Endodermal cell (in vitro differentiated cells): ENCODE data around the gene LAP3. TPM values are rescaled to one million over a fixed set of nuclear protein-coding genes. Genes with fewer than 3 reads are reported as not detected.

Experiments
- DNase-seq: peaks from one replicate; pipeline ENCODE4 v3.0.0-alpha.2; 2017
- H3K27ac ChIP-seq: 2 replicates; pipeline ENCODE4 v1.5.1; 2013; ENCODE audit warnings: mild to moderate bottlenecking, low read depth, low read length, moderate library complexity
- H3K27me3 ChIP-seq: 2 replicates; pipeline ENCODE4 v1.6.1; 2013; ENCODE audit warnings: mild to moderate bottlenecking, low read length, moderate library complexity; ENCODE audit not compliant: insufficient read depth, control insufficient read depth, poor library complexity, severe bottlenecking
- H3K36me3 ChIP-seq: 2 replicates; pipeline ENCODE4 v1.7.0; 2013; ENCODE audit warnings: mild to moderate bottlenecking, low read length, moderate library complexity; ENCODE audit not compliant: control insufficient read depth, insufficient read depth
- H3K4me1 ChIP-seq: one replicate; pipeline ENCODE4 v1.7.0; 2013; ENCODE audit warnings: low read length; ENCODE audit not compliant: control insufficient read depth, insufficient read depth
- H3K4me3 ChIP-seq: 2 replicates; pipeline ENCODE4 v1.5.1; 2013; ENCODE audit warnings: mild to moderate bottlenecking, low read length, moderate library complexity
- H3K9ac ChIP-seq: 2 replicates; pipeline ENCODE4 v1.6.1; 2013; ENCODE audit warnings: mild to moderate bottlenecking, low read length, moderate library complexity; ENCODE audit not compliant: poor library complexity, severe bottlenecking; ENCODE audit errors: extremely low read depth
- H3K9me3 ChIP-seq: 2 replicates; pipeline ENCODE4 v1.6.1; 2013; ENCODE audit warnings: mild to moderate bottlenecking, low read length, moderate library complexity; ENCODE audit not compliant: control insufficient read depth
- H3K27ac Mint-ChIP-seq: 2 replicates; pipeline ENCODE4 v1.8.0; 2020; ENCODE audit warnings: mixed read lengths
- H3K27me3 Mint-ChIP-seq: 2 replicates; pipeline ENCODE4 v1.8.0; 2021; ENCODE audit warnings: mild to moderate bottlenecking, mixed read lengths; ENCODE audit not compliant: insufficient read depth
- H3K36me3 Mint-ChIP-seq: 2 replicates; pipeline ENCODE4 v1.8.0; 2020; ENCODE audit warnings: low read depth, mixed read lengths
- H3K4me1 Mint-ChIP-seq: 2 replicates; pipeline ENCODE4 v1.8.0; 2020; ENCODE audit warnings: mixed read lengths
- H3K4me3 Mint-ChIP-seq: 2 replicates; pipeline ENCODE4 v1.8.0; 2020; ENCODE audit warnings: mild to moderate bottlenecking, moderate library complexity, mixed read lengths
- H3K9me3 Mint-ChIP-seq: 2 replicates; pipeline ENCODE4 v1.8.0; 2020; ENCODE audit warnings: mild to moderate bottlenecking, mixed read lengths
- CTCF ChIP-seq: fragments of 200-600 bp; sonication (generic); conservative IDR thresholded peaks from 2 replicates; pipeline ENCODE4 v1.5.0; 2021; ENCODE audit warnings: antibody characterized with exemption, mild to moderate bottlenecking
- WGBS, 2 experiments: methylation state at CpG; one replicate each; pipeline versions ENCODE4 v1.1.5 to v1.1.7; 2013; ENCODE audit warnings: missing lambda C conversion rate in 2 of 2, mixed read lengths in 1 of 2; ENCODE audit not compliant: insufficient coverage in 1 of 2, insufficient read length in 1 of 2; 5-methylcytosine and 5-hydroxymethylcytosine counted together
- total RNA-seq, 2 donors: library from RNA; stranded (reverse); fragmentation: NEBNext Ultra II Directional in 1 of 2; extraction: Animal tissue kit (Norgen Biotek cat#: 25700) in 1 of 2; gene quantifications; 2 replicates in 1 of 2; 3 replicates in 1 of 2; pipeline ENCODE4 v1.2.1, GENCODE V29; 2021

LAP3 gene
- total RNA-seq, 2 donors from 2014 or later = 34.3 to 39.9 TPM

- Histone ChIP-seq H3K27me3 (no peaks in the 10 kb centered on the region), H3K4me3 (no peak overlapping the region), H3K36me3 (no peaks in the 10 kb centered on the region), H3K9me3 (no peaks in the 10 kb centered on the region), H3K9ac (no peak overlapping the region), H3K27ac (no peak overlapping the region), H3K4me1 (no peaks in the 10 kb centered on the region)
- Mint-ChIP-seq H3K27me3 (peaks cover 16% of the 10 kb centered on the region), H3K9me3 (no peaks in the 10 kb centered on the region), H3K27ac (no peak overlapping the region), H3K4me1 (no peaks in the 10 kb centered on the region), H3K36me3 (no peaks in the 10 kb centered on the region), H3K4me3 (no peak overlapping the region)
- WGBS, 2 experiments = 60 to 81% methylated on average over 3 to 8 of the region's 8 CpGs
- DNase-seq = no peak
- no peak for TF ChIP-seq CTCF
Observed at GRCh38 chr4:17531538-17532285, 45.3 kb upstream of the LAP3 start.

GRCh38 chr4:17534705-17535104 lies 42.3 kb upstream of the LAP3 start:
- Mint-ChIP-seq H3K36me3 (no peaks in the 10 kb centered on the region), H3K27ac (no peak overlapping the region), H3K9me3 (no peaks in the 10 kb centered on the region), H3K4me3 (no peak overlapping the region), H3K4me1 (no peaks in the 10 kb centered on the region), H3K27me3 (peaks cover 10% of the 10 kb centered on the region)
- DNase-seq = no peak
- Histone ChIP-seq H3K4me1 (no peaks in the 10 kb centered on the region), H3K36me3 (no peaks in the 10 kb centered on the region), H3K9me3 (no peaks in the 10 kb centered on the region), H3K27me3 (no peaks in the 10 kb centered on the region), H3K4me3 (no peak overlapping the region), H3K9ac (no peak overlapping the region), H3K27ac (no peak overlapping the region)
- no peak for TF ChIP-seq CTCF
- 91 to 92% methylated on average over 2 to 4 of the region's 4 CpGs for WGBS, 2 experiments

- Histone ChIP-seq H3K36me3 (no peaks in the 10 kb centered on the region), H3K4me3 (no peak overlapping the region), H3K27me3 (no peaks in the 10 kb centered on the region), H3K4me1 (no peaks in the 10 kb centered on the region), H3K27ac (no peak overlapping the region), H3K9me3 (no peaks in the 10 kb centered on the region), H3K9ac (no peak overlapping the region)
- no peak for DNase-seq
- Mint-ChIP-seq H3K4me1 (no peaks in the 10 kb centered on the region), H3K36me3 (no peaks in the 10 kb centered on the region), H3K4me3 (no peak overlapping the region), H3K27ac (no peak overlapping the region), H3K27me3 (peaks cover 14% of the 10 kb centered on the region), H3K9me3 (no peaks in the 10 kb centered on the region)
- TF ChIP-seq CTCF = no peak
- 93 to 98% methylated on average over 3 to 4 of the region's 4 CpGs for WGBS, 2 experiments
Observed at GRCh38 chr4:17535242-17535641, 41.8 kb upstream of the LAP3 start.
